GM21367 (cell line): ENCODE measurements around the gene KCNJ6.
"Not testable (repeated sequence)": the region's sequence is repeated elsewhere in the genome, so short reads cannot be mapped to it uniquely, and the experiment has no call there.

Source experiments
- ATAC-seq: cut with Tn5 transposase; IDR thresholded peaks from one replicate; pipeline ENCODE4 v1.9.1; 2021; ENCODE audit not compliant: unreplicated experiment

The KCNJ6 gene

GRCh38 chr21:37619464-37619974 lies 296.7 kb downstream of the KCNJ6 start:
- ATAC-seq: no peak

- no peak for ATAC-seq
These were observed 298.2 kb downstream of the KCNJ6 start for GRCh38 chr21:37618081-37618480.

GRCh38 chr21:37615962-37616361 lies 300.3 kb downstream of the KCNJ6 start:
- ATAC-seq: no peak

GRCh38 chr21:37614351-37614875 lies 301.8 kb downstream of the KCNJ6 start:
- no peak for ATAC-seq

- no peak for ATAC-seq
These were observed 309.2 kb downstream of the KCNJ6 start for GRCh38 chr21:37607081-37607480.

GRCh38 chr21:37606549-37606948 lies 309.7 kb downstream of the KCNJ6 start:
- no peak for ATAC-seq

GRCh38 chr21:37605006-37605405 lies 311.3 kb downstream of the KCNJ6 start:
- ATAC-seq: no peak

GRCh38 chr21:37603129-37603528 lies 313.1 kb downstream of the KCNJ6 start:
- ATAC-seq: no peak

- no peak for ATAC-seq
These were observed 314.3 kb downstream of the KCNJ6 start for GRCh38 chr21:37601915-37602314.

GRCh38 chr21:37601027-37601426 lies 315.2 kb downstream of the KCNJ6 start:
- ATAC-seq: no peak

- ATAC-seq: no peak
These were observed 320.3 kb downstream of the KCNJ6 start for GRCh38 chr21:37595944-37596343.

- no peak for ATAC-seq
These were observed 321.7 kb downstream of the KCNJ6 start for GRCh38 chr21:37594472-37594951.

GRCh38 chr21:37593740-37594471 lies 322.4 kb downstream of the KCNJ6 start:
- ATAC-seq: no peak

GRCh38 chr21:37593015-37593414 lies 323.2 kb downstream of the KCNJ6 start:
- no peak for ATAC-seq

- ATAC-seq: no peak
These were observed 323.8 kb downstream of the KCNJ6 start for GRCh38 chr21:37592496-37592895.

- ATAC-seq: not testable (repeated sequence)
These were observed 324.3 kb downstream of the KCNJ6 start for GRCh38 chr21:37591994-37592393.

- not testable (repeated sequence) for ATAC-seq
These were observed 325.4 kb downstream of the KCNJ6 start for GRCh38 chr21:37590836-37591235.

- not testable (repeated sequence) for ATAC-seq
These were observed 327.6 kb downstream of the KCNJ6 start for GRCh38 chr21:37588644-37589043.

- no peak for ATAC-seq
These were observed 328.6 kb downstream of the KCNJ6 start for GRCh38 chr21:37587635-37588177.

GRCh38 chr21:37587203-37587602 lies 329.1 kb downstream of the KCNJ6 start:
- no peak for ATAC-seq

GRCh38 chr21:37582590-37582989 lies 333.7 kb downstream of the KCNJ6 start:
- no peak for ATAC-seq

GRCh38 chr21:37580666-37581065 lies 335.6 kb downstream of the KCNJ6 start:
- no peak for ATAC-seq
